ENCODE measurements around the gene CELA2B. TPM values are rescaled to one million over a fixed set of nuclear protein-coding genes. Genes with fewer than 3 reads are reported as not detected.

Gene CELA2B
- total and polyA plus RNA-seq, 10 of the 15 experiments (the other 5 are each of a cell fraction or from before 2014, with no cell fraction given) = not detected

- Histone ChIP-seq H3K9ac (ENCODE audit: control insufficient read depth, insufficient read depth, low read length) (no peak overlapping the region), H3K4me1 (ENCODE audit: control insufficient read depth, insufficient read depth, low read length) (no peaks in the 10 kb centered on the region), H3K27me3 (replicated peaks in 1 of 2; ENCODE audit: control insufficient read depth in 2 of 2, insufficient read depth in 2 of 2, low read length in 1 of 2) (no peaks in the 10 kb centered on the region; a peak in 1 of 4 replicates), H3K4me2 (ENCODE audit: control insufficient read depth, insufficient read depth) (no peak overlapping the region), H4K20me1 (ENCODE audit: control insufficient read depth, insufficient read depth) (no peaks in the 10 kb centered on the region), H3K36me3 (ENCODE audit: control insufficient read depth in 2 of 2, insufficient read depth in 2 of 2, low read length in 1 of 2) (no peaks in the 10 kb centered on the region), H2AFZ (ENCODE audit: control insufficient read depth, low read depth, low read length) (no peak overlapping the region), H3K79me2 (ENCODE audit: control insufficient read depth, insufficient read depth, low read length) (no peaks in the 10 kb centered on the region), H3K9me3 (replicated peaks; ENCODE audit: control insufficient read depth, insufficient read depth, low read length) (no peaks in the 10 kb centered on the region), H3K27ac (ENCODE audit: control insufficient read depth, insufficient read depth) (no peak overlapping the region), H3K4me3 (no peak overlapping the region)
- SMC1A ChIA-PET (ENCODE audit: uncharacterized antibody, unreplicated experiment) = no interaction called here
- RAD21 ChIA-PET (ENCODE audit: unreplicated experiment) = no interaction called here
- CTCF ChIA-PET = interaction anchor here (1.0 kb wide), 1 partner anchor 116 kb away, joined by 4 read pairs; no protein-coding TSS in a partner anchor
- intact Hi-C loops (cut with micrococcal nuclease; ENCODE audit: unreplicated experiment) = loop anchor here (5.0 kb wide), 1 partner anchor 303 kb away; the partner anchor contains the start of gene TMEM82
- in situ Hi-C loops (cut with MboI) = no loop called here
- WGBS (ENCODE audit: insufficient coverage, insufficient replicate concordance, low lambda C conversion rate, missing lambda C conversion rate) = 86% methylated on average over 13 of the region's 14 CpGs
- DNase-seq (ENCODE audit: low read depth, low spot score) = no peak
- POLR2A ChIA-PET = no interaction called here
- BruUV-seq (replicated peaks) = no TSS peak
- ATAC-seq = no peak
- FAIRE-seq = no peak
- no peak for TF ChIP-seq MXI1 (IDR thresholded peaks at IDR 0.05; ENCODE audit: low read depth, low read length)
- no peak for TF ChIP-seq FOXK2 (IDR thresholded peaks at IDR 0.05)
These were observed 36.6 kb upstream of the CELA2B start for GRCh38 chr1:15439325-15439724.

GRCh38 chr1:15440357-15440756 lies 35.5 kb upstream of the CELA2B start:
- ChIA-PET CTCF (interaction anchor here (1.6 kb wide), 2 partner anchors 8 to 117 kb away, joined by 4 to 6 read pairs; no protein-coding TSS in a partner anchor), RAD21 (ENCODE audit: unreplicated experiment) (no interaction called here), SMC1A (ENCODE audit: uncharacterized antibody, unreplicated experiment) (no interaction called here), POLR2A (no interaction called here)
- Histone ChIP-seq H3K27me3 (replicated peaks in 1 of 2; ENCODE audit: control insufficient read depth in 2 of 2, insufficient read depth in 2 of 2, low read length in 1 of 2) (no peaks in the 10 kb centered on the region; a peak in 1 of 4 replicates), H3K4me3 (no peak overlapping the region), H3K9ac (ENCODE audit: control insufficient read depth, insufficient read depth, low read length) (no peak overlapping the region), H3K27ac (ENCODE audit: control insufficient read depth, insufficient read depth) (no peak overlapping the region), H3K9me3 (replicated peaks; ENCODE audit: control insufficient read depth, insufficient read depth, low read length) (no peaks in the 10 kb centered on the region), H3K4me1 (ENCODE audit: control insufficient read depth, insufficient read depth, low read length) (no peaks in the 10 kb centered on the region), H3K79me2 (ENCODE audit: control insufficient read depth, insufficient read depth, low read length) (no peaks in the 10 kb centered on the region), H2AFZ (ENCODE audit: control insufficient read depth, low read depth, low read length) (no peak overlapping the region), H4K20me1 (ENCODE audit: control insufficient read depth, insufficient read depth) (no peaks in the 10 kb centered on the region), H3K4me2 (ENCODE audit: control insufficient read depth, insufficient read depth) (no peak overlapping the region), H3K36me3 (ENCODE audit: control insufficient read depth in 2 of 2, insufficient read depth in 2 of 2, low read length in 1 of 2) (no peaks in the 10 kb centered on the region)
- ATAC-seq (no peak), FAIRE-seq (no peak), DNase-seq (ENCODE audit: low read depth, low spot score) (no peak)
- no TSS peak for BruUV-seq (replicated peaks)
- 68% methylated on average over 11 of the region's 13 CpGs for WGBS (ENCODE audit: insufficient coverage, insufficient replicate concordance, low lambda C conversion rate, missing lambda C conversion rate)
- in situ Hi-C loops (cut with MboI) (no loop called here), intact Hi-C loops (cut with micrococcal nuclease; ENCODE audit: unreplicated experiment) (no loop called here)
- TF ChIP-seq BMI1 (IDR thresholded peaks at IDR 0.05; ENCODE audit: borderline replicate concordance) (no peak), IRF3 (IDR thresholded peaks at IDR 0.05) (no peak), SIX5 (IDR thresholded peaks at IDR 0.05; ENCODE audit: low read depth, low read length, severe bottlenecking) (no peak), SMC3 (IDR thresholded peaks at IDR 0.05; ENCODE audit: borderline replicate concordance, low read length) (no peak), CHD2 (IDR thresholded peaks at IDR 0.05; ENCODE audit: borderline replicate concordance, low read depth, low read length) (no peak), BCL11A (IDR thresholded peaks at IDR 0.05; ENCODE audit: low read depth, low read length) (no peak), NFIC (IDR thresholded peaks at IDR 0.05; ENCODE audit: low read depth, low read length) (no peak), POU2F2 (IDR thresholded peaks at IDR 0.05; ENCODE audit: borderline replicate concordance, low read depth, low read length) (no peak), ZBTB40 (IDR thresholded peaks at IDR 0.05; ENCODE audit: borderline replicate concordance) (no peak), ZNF217 (IDR thresholded peaks at IDR 0.05) (no peak), CBX5 (IDR thresholded peaks at IDR 0.05; ENCODE audit: low read depth) (no peak)

All from GM12878 (cell line).